Right cardiac atrium (tissue), 5 donors: ENCODE results near the gene MSANTD1. TPM values are rescaled to one million over a fixed set of nuclear protein-coding genes. Genes with fewer than 3 reads are reported as not detected.
A peak's percentile ranks its signal among the peaks of the same experiment; 100 is the strongest.

Experiments used
- ATAC-seq, 2 donors: fragments of 200-7000 bp; cut with Tn5 transposase; one replicate each; pipeline versions ENCODE4 v1.8.0 to v1.9.1; 2020; ENCODE audit warnings: moderate library complexity in 2 of 2, mild to moderate bottlenecking in 1 of 2
- DNase-seq, 3 donors: peaks; one replicate each; pipeline ENCODE4 v3.0.0-alpha.2; 2020
- H3K27ac ChIP-seq: one replicate; pipeline ENCODE4 v1.5.1; 2013; ENCODE audit warnings: mild to moderate bottlenecking, low read length, control low read depth, moderate library complexity
- H3K27me3 ChIP-seq: one replicate; pipeline ENCODE4 v1.6.1; 2013; ENCODE audit not compliant: control insufficient read depth, insufficient read depth
- H3K4me1 ChIP-seq: one replicate; pipeline ENCODE4 v1.6.1; 2013; ENCODE audit warnings: low read length; ENCODE audit not compliant: control insufficient read depth, insufficient read depth
- H3K4me3 ChIP-seq: one replicate; pipeline ENCODE4 v1.5.1; 2013; ENCODE audit warnings: low read length, control low read depth
- H3K9me3 ChIP-seq: one replicate; pipeline ENCODE4 v1.6.1; 2013; ENCODE audit warnings: low read length; ENCODE audit not compliant: control insufficient read depth
- WGBS: extraction: QIAGEN DNeasy Blood & Tissue Kit; methylation state at CpG from one replicate; pipeline ENCODE4 v1.1.7; 2013; 5-methylcytosine and 5-hydroxymethylcytosine counted together
- intact Hi-C, 4 donors: fragments of 100-400 bp; cut with DNase I; formaldehyde crosslinking; loops; one replicate each; pipeline versions ENCODE4 v1.11.0 to v1.14.0; 2022 to 2023
- polyA plus RNA-seq: library from polyadenylated mRNA; stranded (reverse); fragments of 200-250 nt; gene quantifications from one replicate; pipeline ENCODE4 v1.2.3, GENCODE V29; 2013
- total RNA-seq, 4 donors: library from RNA; stranded (reverse); fragmentation: NEBNext Ultra II Directional; extraction: Animal tissue kit (Norgen Biotek cat#: 25700); gene quantifications; one replicate each; pipeline ENCODE4 v1.2.1, GENCODE V29; 2021
- donor health status: healthy with polysubstance abuse.
- donor health status: DM: no; HTN: yes; CAD: no.
- donor health status: DM: no; HTN: no; CAD: no.
- donor health status: DM: no; HTN: yes; CAD: no; lungs with severe emphysema.
- donor health status: DM: yes; HTN: yes; CAD: no.

Gene MSANTD1
- total and polyA plus RNA-seq, 5 donors, result 0.20 to 0.40 (median 0.33) TPM

DNA sequence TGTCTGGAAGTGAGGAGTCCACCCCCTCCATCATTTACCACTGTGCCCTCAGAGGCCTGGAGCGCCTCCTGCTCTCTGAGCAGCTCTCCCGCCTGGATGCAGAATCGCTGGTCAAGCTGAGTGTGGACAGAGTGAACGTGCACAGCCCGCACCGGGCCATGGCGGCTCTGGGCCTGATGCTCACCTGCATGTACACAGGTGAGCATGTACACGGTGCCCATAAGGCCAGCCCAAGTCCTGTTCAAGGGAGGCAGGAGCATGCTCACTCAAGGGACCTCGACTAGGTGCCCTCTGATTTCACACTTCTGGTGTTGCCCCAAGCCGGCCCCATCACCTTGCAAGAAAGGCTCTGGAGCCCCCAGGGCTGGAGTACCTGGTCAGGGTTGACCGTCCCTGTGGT lies 13.4 kb upstream of the MSANTD1 start:
- Histone ChIP-seq H3K27ac (no peak overlapping the region), H3K27me3 (no peaks in the 10 kb centered on the region), H3K9me3 (no peaks in the 10 kb centered on the region), H3K4me1 (no peaks in the 10 kb centered on the region), H3K4me3 (no peak overlapping the region)
- 97% methylated on average over 11 of the region's 11 CpGs for WGBS
- ATAC-seq, result no peak
- intact Hi-C loops, result no loop called here
- peak in 1 of 3 donors; percentile 25 for DNase-seq

DNA sequence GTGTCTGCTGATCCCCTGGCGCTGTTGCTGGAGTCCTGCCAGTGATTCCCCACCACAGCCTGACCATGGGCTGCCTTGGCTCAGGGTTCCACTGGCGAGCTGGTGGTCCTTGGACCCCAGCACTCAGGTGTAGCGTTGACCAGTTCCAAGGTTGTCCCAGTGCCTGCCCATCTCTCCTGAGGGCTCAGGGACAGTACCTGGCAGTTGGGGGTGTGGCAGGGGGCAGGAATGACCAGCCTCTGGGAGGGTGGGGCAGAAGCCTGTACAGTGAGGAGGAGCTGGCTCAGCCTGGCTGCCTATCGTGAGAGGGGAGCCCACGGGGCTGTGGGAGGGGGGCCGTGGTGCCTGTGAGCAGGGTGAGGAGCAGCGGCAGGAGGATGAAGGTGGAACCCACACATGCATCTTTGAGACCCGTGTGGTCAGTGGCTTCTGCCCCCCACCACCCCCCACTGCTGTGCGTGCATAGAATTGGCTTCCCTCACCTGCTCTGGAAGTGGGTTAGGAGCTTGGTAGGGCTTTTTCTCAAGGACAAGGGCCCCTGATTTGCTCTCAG lies 12.6 kb upstream of the MSANTD1 start:
- DNase-seq (peak in 1 of 3 donors; percentile 32), ATAC-seq (no peak)
- H3K4me3 ChIP-seq, result no peak overlapping the region
- intact Hi-C loops, result no loop called here
- H3K9me3 ChIP-seq, result no peaks in the 10 kb centered on the region
- no peak overlapping the region for H3K27ac ChIP-seq
- H3K4me1 ChIP-seq, result no peaks in the 10 kb centered on the region
- WGBS, result 88% methylated on average over 9 of the region's 9 CpGs
- no peaks in the 10 kb centered on the region for H3K27me3 ChIP-seq

DNA sequence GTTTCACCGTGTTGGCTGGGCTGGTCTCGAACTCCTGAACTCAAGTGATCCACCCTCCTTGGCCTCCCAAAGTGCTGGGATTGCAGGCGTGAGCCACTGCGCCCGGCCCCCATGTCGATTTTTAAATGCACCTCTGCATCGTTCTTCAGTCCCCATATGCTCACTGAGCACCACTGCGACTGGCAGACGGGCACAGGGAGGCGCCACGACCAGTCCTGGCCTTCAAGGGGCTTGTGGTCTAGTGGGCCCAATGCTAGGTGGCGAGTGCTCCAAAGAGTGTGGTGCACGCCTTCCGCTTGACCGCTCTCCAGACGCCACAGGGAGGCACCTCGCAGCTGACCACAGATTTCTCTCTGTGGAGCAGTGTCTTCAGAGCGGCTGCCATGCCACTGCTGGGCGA lies 11.7 kb upstream of the MSANTD1 start:
- ATAC-seq, result no peak
- WGBS, result 95% methylated on average over 19 of the region's 19 CpGs
- DNase-seq, result peak in 1 of 3 donors; percentile 43
- Histone ChIP-seq H3K4me3 (no peak overlapping the region), H3K27me3 (no peaks in the 10 kb centered on the region), H3K4me1 (no peaks in the 10 kb centered on the region), H3K27ac (no peak overlapping the region), H3K9me3 (no peaks in the 10 kb centered on the region)
- intact Hi-C loops, result no loop called here

DNA sequence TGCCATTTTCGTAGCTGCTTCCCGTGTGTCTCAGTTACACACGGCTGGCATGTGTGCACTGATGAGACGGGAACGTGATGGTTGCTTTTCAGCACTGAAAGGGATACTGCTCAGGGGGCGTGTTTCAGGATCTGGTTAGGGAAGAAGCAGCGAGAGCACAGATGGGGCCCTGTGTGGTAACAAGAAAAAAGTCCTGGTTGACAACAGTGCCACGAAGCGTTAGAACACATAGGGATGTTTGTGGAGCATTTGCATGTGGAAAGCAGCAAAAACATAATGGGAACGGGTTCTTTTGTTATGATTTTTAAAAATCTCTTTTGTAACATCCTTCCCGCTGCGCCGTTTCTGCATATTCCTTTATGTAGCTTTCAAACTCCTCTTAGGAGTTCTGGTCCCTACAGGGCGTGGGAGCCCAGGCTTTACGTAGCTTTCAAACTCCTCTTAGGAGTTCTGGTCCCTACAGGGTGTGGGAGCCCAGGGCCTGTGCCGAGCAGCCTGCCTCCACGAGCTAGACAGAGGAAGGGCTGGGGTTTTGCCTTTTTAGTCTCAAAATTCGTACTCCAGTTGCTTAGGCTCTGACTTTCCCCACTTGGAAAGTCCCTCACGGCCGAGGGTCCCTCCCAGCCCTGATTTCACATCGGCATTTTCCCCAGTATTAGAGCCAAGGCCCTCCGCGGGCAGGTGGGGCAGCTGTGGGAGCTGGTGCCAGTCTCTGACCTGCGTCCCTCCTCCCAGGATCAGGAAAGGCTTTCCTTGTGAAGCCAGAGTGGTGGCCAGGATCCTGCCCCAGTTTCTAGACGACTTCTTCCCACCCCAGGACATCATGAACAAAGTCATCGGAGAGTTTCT lies 11.0 kb upstream of the MSANTD1 start:
- Histone ChIP-seq H3K27ac (no peak overlapping the region), H3K27me3 (no peaks in the 10 kb centered on the region), H3K9me3 (no peaks in the 10 kb centered on the region), H3K4me3 (no peak overlapping the region), H3K4me1 (no peaks in the 10 kb centered on the region)
- ATAC-seq (no peak), DNase-seq (no peak)
- 90% methylated on average over 26 of the region's 26 CpGs for WGBS
- intact Hi-C loops, result no loop called here

DNA sequence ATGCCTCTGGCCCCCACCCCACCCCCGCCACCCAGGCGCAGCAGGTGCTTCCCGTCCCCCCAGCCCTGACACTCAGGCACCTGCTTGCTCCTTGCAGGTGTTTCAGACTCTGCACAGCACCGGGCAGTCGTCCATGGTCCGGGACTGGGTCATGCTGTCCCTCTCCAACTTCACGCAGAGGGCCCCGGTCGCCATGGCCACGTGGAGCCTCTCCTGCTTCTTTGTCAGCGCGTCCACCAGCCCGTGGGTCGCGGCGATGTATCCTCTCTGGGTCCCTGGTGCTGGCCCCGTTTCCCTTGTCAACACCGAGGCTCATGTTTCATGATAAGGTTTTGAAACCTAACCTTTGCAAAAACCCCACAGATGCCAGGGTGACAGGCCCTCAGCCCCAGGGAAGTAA lies 10.2 kb upstream of the MSANTD1 start:
- DNase-seq, result peak in 1 of 3 donors; percentile 48
- ATAC-seq, result no peak
- Histone ChIP-seq H3K9me3 (no peaks in the 10 kb centered on the region), H3K27me3 (no peaks in the 10 kb centered on the region), H3K4me1 (no peaks in the 10 kb centered on the region), H3K27ac (no peak overlapping the region), H3K4me3 (no peak overlapping the region)
- intact Hi-C loops, result no loop called here
- 75% methylated on average over 18 of the region's 18 CpGs for WGBS

DNA sequence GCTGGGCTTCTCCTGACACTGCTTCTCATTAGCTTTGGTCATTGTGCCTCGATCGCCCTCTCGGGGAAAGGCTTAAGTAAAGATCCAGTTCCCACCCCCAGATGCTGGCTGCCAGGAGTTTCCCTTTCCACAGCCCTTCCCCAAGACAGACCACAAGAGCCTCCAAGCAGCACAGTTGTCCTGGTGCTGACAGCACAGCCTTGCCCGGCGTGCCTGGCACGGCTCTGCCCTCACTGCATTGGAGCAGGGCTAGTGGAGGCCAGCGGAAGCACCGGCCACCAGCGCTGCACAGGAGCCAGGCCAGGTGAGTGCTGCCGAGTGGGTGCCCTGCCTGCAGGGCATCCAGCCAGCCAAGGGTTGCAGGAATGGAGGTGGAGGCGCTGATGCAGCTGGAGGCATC lies 9.7 kb upstream of the MSANTD1 start:
- DNase-seq, result peak in 1 of 3 donors; percentile 27
- Histone ChIP-seq H3K27me3 (no peaks in the 10 kb centered on the region), H3K4me3 (no peak overlapping the region), H3K27ac (no peak overlapping the region), H3K4me1 (no peaks in the 10 kb centered on the region), H3K9me3 (no peaks in the 10 kb centered on the region)
- 93% methylated on average over 11 of the region's 11 CpGs for WGBS
- intact Hi-C loops, result no loop called here
- no peak for ATAC-seq

DNA sequence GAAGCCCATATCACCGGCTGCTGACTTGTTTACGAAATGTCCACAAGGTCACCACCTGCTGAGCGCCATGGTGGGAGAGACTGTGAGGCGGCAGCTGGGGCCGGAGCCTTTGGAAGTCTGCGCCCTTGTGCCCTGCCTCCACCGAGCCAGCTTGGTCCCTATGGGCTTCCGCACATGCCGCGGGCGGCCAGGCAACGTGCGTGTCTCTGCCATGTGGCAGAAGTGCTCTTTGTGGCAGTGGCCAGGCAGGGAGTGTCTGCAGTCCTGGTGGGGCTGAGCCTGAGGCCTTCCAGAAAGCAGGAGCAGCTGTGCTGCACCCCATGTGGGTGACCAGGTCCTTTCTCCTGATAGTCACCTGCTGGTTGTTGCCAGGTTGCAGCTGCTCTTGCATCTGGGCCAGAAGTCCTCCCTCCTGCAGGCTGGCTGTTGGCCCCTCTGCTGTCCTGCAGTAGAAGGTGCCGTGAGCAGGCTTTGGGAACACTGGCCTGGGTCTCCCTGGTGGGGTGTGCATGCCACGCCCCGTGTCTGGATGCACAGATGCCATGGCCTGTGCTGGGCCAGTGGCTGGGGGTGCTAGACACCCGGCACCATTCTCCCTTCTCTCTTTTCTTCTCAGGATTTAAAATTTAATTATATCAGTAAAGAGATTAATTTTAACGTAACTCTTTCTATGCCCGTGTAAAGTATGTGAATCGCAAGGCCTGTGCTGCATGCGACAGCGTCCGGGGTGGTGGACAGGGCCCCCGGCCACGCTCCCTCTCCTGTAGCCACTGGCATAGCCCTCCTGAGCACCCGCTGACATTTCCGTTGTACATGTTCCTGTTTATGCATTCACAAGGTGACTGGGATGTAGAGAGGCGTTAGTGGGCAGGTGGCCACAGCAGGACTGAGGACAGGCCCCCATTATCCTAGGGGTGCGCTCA lies 8.7 kb upstream of the MSANTD1 start:
- Histone ChIP-seq H3K9me3 (no peaks in the 10 kb centered on the region), H3K4me1 (no peaks in the 10 kb centered on the region), H3K4me3 (no peak overlapping the region), H3K27me3 (no peaks in the 10 kb centered on the region), H3K27ac (no peak overlapping the region)
- 89% methylated on average over 29 of the region's 29 CpGs for WGBS
- no peak for ATAC-seq
- peak in 2 of 3 donors; percentile 21 to 44 for DNase-seq
- intact Hi-C loops, result no loop called here

DNA sequence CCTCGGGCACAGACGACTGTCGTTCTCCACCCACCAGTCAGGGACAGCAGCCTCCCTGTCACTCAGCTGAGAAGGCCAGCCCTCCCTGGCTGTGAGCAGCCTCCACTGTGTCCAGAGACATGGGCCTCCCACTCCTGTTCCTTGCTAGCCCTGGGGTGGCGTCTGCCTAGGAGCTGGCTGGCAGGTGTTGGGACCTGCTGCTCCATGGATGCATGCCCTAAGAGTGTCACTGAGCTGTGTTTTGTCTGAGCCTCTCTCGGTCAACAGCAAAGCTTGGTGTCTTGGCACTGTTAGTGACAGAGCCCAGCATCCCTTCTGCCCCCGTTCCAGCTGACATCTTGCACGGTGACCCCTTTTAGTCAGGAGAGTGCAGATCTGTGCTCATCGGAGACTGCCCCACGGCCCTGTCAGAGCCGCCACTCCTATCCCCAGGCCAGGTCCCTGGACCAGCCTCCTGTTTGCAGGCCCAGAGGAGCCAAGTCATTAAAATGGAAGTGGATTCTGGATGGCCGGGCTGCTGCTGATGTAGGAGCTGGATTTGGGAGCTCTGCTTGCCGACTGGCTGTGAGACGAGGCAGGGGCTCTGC lies 7.9 kb upstream of the MSANTD1 start:
- H3K27ac ChIP-seq, result no peak overlapping the region
- intact Hi-C loops, result no loop called here
- 68% methylated on average over 13 of the region's 13 CpGs for WGBS

DNA sequence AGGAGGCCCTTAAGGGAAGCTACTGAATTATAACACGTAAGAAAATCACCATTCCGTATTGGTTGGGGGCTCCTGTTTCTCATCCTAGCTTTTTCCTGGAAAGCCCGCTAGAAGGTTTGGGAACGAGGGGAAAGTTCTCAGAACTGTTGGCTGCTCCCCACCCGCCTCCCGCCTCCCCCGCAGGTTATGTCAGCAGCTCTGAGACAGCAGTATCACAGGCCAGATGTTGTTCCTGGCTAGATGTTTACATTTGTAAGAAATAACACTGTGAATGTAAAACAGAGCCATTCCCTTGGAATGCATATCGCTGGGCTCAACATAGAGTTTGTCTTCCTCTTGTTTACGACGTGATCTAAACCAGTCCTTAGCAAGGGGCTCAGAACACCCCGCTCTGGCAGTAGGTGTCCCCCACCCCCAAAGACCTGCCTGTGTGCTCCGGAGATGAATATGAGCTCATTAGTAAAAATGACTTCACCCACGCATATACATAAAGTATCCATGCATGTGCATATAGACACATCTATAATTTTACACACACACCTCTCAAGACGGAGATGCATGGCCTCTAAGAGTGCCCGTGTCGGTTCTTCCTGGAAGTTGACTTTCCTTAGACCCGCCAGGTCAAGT lies 6.9 kb upstream of the MSANTD1 start:
- WGBS, result 65% methylated on average over 17 of the region's 17 CpGs
- no peak overlapping the region for H3K27ac ChIP-seq

More for the DNA sequence above, 7.9 kb upstream of the MSANTD1 start:
- no peak for ATAC-seq
- H3K4me1 ChIP-seq, result no peaks in the 10 kb centered on the region
- no peaks in the 10 kb centered on the region for H3K27me3 ChIP-seq
- no peaks in the 10 kb centered on the region for H3K9me3 ChIP-seq
- DNase-seq, result peak in 2 of 3 donors; percentile 28 to 31
- no peak overlapping the region for H3K4me3 ChIP-seq

DNA sequence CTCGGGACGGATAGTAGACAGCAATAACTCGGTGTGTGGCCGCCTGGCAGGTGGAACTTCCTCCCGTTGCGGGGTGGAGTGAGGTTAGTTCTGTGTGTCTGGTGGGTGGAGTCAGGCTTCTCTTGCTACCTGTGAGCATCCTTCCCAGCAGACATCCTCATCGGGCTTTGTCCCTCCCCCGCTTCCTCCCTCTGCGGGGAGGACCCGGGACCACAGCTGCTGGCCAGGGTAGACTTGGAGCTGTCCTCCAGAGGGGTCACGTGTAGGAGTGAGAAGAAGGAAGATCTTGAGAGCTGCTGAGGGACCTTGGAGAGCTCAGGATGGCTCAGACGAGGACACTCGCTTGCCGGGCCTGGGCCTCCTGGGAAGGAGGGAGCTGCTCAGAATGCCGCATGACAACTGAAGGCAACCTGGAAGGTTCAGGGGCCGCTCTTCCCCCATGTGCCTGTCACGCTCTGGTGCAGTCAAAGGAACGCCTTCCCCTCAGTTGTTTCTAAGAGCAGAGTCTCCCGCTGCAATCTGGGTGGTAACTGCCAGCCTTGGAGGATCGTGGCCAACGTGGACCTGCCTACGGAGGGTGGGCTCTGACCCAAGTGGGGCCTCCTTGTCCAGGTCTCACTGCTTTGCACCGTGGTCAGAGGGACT lies 5.7 kb upstream of the MSANTD1 start:
- no peak for ATAC-seq
- H3K4me1 ChIP-seq, result no peaks in the 10 kb centered on the region
- intact Hi-C loops, result no loop called here
- H3K27me3 ChIP-seq, result no peaks in the 10 kb centered on the region
- no peak overlapping the region for H3K4me3 ChIP-seq
- DNase-seq, result peak in 1 of 3 donors; percentile 42
- 75% methylated on average over 23 of the region's 23 CpGs for WGBS
- H3K9me3 ChIP-seq, result no peaks in the 10 kb centered on the region
- no peak overlapping the region for H3K27ac ChIP-seq

More for the DNA sequence above, 6.9 kb upstream of the MSANTD1 start:
- H3K4me3 ChIP-seq, result no peak overlapping the region
- no peaks in the 10 kb centered on the region for H3K9me3 ChIP-seq
- ATAC-seq (no peak), DNase-seq (peak in 1 of 3 donors; percentile 64)
- intact Hi-C loops, result no loop called here
- no peaks in the 10 kb centered on the region for H3K27me3 ChIP-seq
- H3K4me1 ChIP-seq, result no peaks in the 10 kb centered on the region
